ENCODE measurements around the gene SLC38A5. TPM values are rescaled to one million over a fixed set of nuclear protein-coding genes. Genes with fewer than 3 reads are reported as not detected.

The SLC38A5 gene
- total RNA-seq, 1 donor from 2014 or later, result not detected

- H3K27ac Mint-ChIP-seq (ENCODE audit: unreplicated experiment), result no peak overlapping the region
- H3K36me3 Mint-ChIP-seq (ENCODE audit: unreplicated experiment), result no peaks in the 10 kb centered on the region
- TF ChIP-seq CTCF (IDR thresholded peaks at IDR 0.05), result no peak
- H3K9me3 Mint-ChIP-seq (ENCODE audit: unreplicated experiment), result no peaks in the 10 kb centered on the region
- no peak overlapping the region for H3K4me3 Mint-ChIP-seq (ENCODE audit: unreplicated experiment)
- DNase-seq (ENCODE audit: extremely low spot score, unreplicated experiment), result no peak
- no peaks in the 10 kb centered on the region for H3K27me3 Mint-ChIP-seq (ENCODE audit: unreplicated experiment)
- H3K4me1 Mint-ChIP-seq (ENCODE audit: unreplicated experiment), result peaks cover 21% of the 10 kb centered on the region
Observed at GRCh38 chrX:48471504-48471903, 1.4 kb upstream of the SLC38A5 start.

- DNase-seq (ENCODE audit: extremely low spot score, unreplicated experiment), result no peak
- Mint-ChIP-seq H3K27me3 (ENCODE audit: unreplicated experiment) (no peaks in the 10 kb centered on the region), H3K4me3 (ENCODE audit: unreplicated experiment) (no peak overlapping the region), H3K27ac (ENCODE audit: unreplicated experiment) (no peak overlapping the region), H3K9me3 (ENCODE audit: unreplicated experiment) (no peaks in the 10 kb centered on the region), H3K36me3 (ENCODE audit: unreplicated experiment) (no peaks in the 10 kb centered on the region), H3K4me1 (ENCODE audit: unreplicated experiment) (peaks cover 20% of the 10 kb centered on the region)
- TF ChIP-seq CTCF (IDR thresholded peaks at IDR 0.05), result no peak
Observed at GRCh38 chrX:48470833-48471118, 716 bp upstream of the SLC38A5 start.

GRCh38 chrX:48468693-48469691 is 1.1 kb downstream of the SLC38A5 start:
- Mint-ChIP-seq H3K27me3 (ENCODE audit: unreplicated experiment) (no peaks in the 10 kb centered on the region), H3K4me3 (ENCODE audit: unreplicated experiment) (no peak overlapping the region), H3K4me1 (ENCODE audit: unreplicated experiment) (peaks cover 25% of the 10 kb centered on the region), H3K9me3 (ENCODE audit: unreplicated experiment) (peaks cover 3% of the 10 kb centered on the region), H3K36me3 (ENCODE audit: unreplicated experiment) (no peaks in the 10 kb centered on the region), H3K27ac (ENCODE audit: unreplicated experiment) (no peak overlapping the region)
- no peak for DNase-seq (ENCODE audit: extremely low spot score, unreplicated experiment)
- TF ChIP-seq CTCF (IDR thresholded peaks at IDR 0.05), result no peak

GRCh38 chrX:48468247-48468671 is 1.8 kb downstream of the SLC38A5 start:
- DNase-seq (ENCODE audit: extremely low spot score, unreplicated experiment), result no peak
- TF ChIP-seq CTCF (IDR thresholded peaks at IDR 0.05), result no peak
- H3K36me3 Mint-ChIP-seq (ENCODE audit: unreplicated experiment), result no peaks in the 10 kb centered on the region
- H3K4me3 Mint-ChIP-seq (ENCODE audit: unreplicated experiment), result no peak overlapping the region
- peaks cover 5% of the 10 kb centered on the region for H3K9me3 Mint-ChIP-seq (ENCODE audit: unreplicated experiment)
- H3K27ac Mint-ChIP-seq (ENCODE audit: unreplicated experiment), result no peak overlapping the region
- peaks cover 18% of the 10 kb centered on the region for H3K4me1 Mint-ChIP-seq (ENCODE audit: unreplicated experiment)
- H3K27me3 Mint-ChIP-seq (ENCODE audit: unreplicated experiment), result no peaks in the 10 kb centered on the region

GRCh38 chrX:48467281-48467761 is 2.7 kb downstream of the SLC38A5 start:
- Mint-ChIP-seq H3K36me3 (ENCODE audit: unreplicated experiment) (no peaks in the 10 kb centered on the region), H3K4me3 (ENCODE audit: unreplicated experiment) (no peak overlapping the region), H3K27ac (ENCODE audit: unreplicated experiment) (no peak overlapping the region), H3K9me3 (ENCODE audit: unreplicated experiment) (peaks cover 5% of the 10 kb centered on the region), H3K4me1 (ENCODE audit: unreplicated experiment) (peaks cover 10% of the 10 kb centered on the region), H3K27me3 (ENCODE audit: unreplicated experiment) (no peaks in the 10 kb centered on the region)
- DNase-seq (ENCODE audit: extremely low spot score, unreplicated experiment), result no peak
- no peak for TF ChIP-seq CTCF (IDR thresholded peaks at IDR 0.05)

Data from osteocyte (in vitro differentiated cells).